HCT116 (cell line): ENCODE data around the gene TUNAR. TPM values are rescaled to one million over a fixed set of nuclear protein-coding genes. Genes with fewer than 3 reads are reported as not detected.

Source experiments
- ATAC-seq: fragments of 200-7000 bp; cut with Tn5 transposase; 2 replicates; pipeline ENCODE4 v1.9.1; 2020; ENCODE audit warnings: mild to moderate bottlenecking, moderate library complexity
- BruUV-seq: library from RNA; stranded (reverse); fragments of 400-500 nt; replicated peaks from 2 replicates; lab custom pipeline; 2021; lab: Mats Ljungman, UMichigan
- CTCF ChIA-PET: fragments of 300-600 bp; sonication (Branson Sonifier 250); formaldehyde crosslinking; loops from one replicate; lab custom pipeline; 2021; ENCODE audit warnings: antibody characterized with exemption; lab: Charles Lee
- POLR2A ChIA-PET: fragments of 300-600, 350-600 bp; sonication (Branson Sonifier 250); formaldehyde crosslinking; loops from one replicate; lab custom pipeline; 2021; ENCODE audit warnings: antibody characterized with exemption; lab: Charles Lee
- RAD21 ChIA-PET, 2 experiments: fragments of 300-600 bp; sonication (Branson Sonifier 250); formaldehyde crosslinking; loops; one replicate each; lab custom pipeline; 2023; ENCODE audit warnings: low total read pairs in 2 of 2; ENCODE audit not compliant: uncharacterized antibody in 2 of 2, unreplicated experiment in 2 of 2, low non-redundant PET in 1 of 2; lab: Charles Lee
- DNase-seq: peaks from one replicate; pipeline ENCODE4 v3.0.0-alpha.2; 2010; ENCODE audit warnings: low read depth, low spot score
- H2AFZ ChIP-seq: fragments of 200-600 bp; shearing (Covaris generic), sonication (generic); 2 replicates; pipeline ENCODE4 v1.6.1; 2017; ENCODE audit warnings: low read depth, mixed run types, mixed read lengths, antibody characterized with exemption, low read length; ENCODE audit not compliant: poor library complexity, severe bottlenecking
- H3K27ac ChIP-seq: 2 replicates; pipeline ENCODE4 v1.5.1; 2012; ENCODE audit warnings: low read depth, low read length
- H3K27me3 ChIP-seq: fragments of 200-600 bp; sonication (generic); 2 replicates; pipeline ENCODE4 v1.6.1; 2016; ENCODE audit warnings: mixed run types, low read length, mixed read lengths; ENCODE audit not compliant: insufficient read depth
- H3K36me3 ChIP-seq, 2 experiments: fragments of 200-500 bp in 1 of 2; fragments of 200-600 bp in 1 of 2; sonication (Bioruptor generic) in 1 of 2; sonication (generic) in 1 of 2; 2 replicates each; pipeline versions ENCODE4 v1.5.1 to v1.6.1; 2014 to 2016; ENCODE audit warnings: low read length in 2 of 2, inconsistent platforms in 1 of 2, mixed read lengths in 1 of 2, mixed run types in 1 of 2; ENCODE audit not compliant: insufficient read depth in 2 of 2, control insufficient read depth in 1 of 2
- H3K4me1 ChIP-seq, 2 experiments: fragments of 200-600 bp in 1 of 2; sonication (generic) in 1 of 2; 2 replicates each; pipeline versions ENCODE4 v1.5.1 to v1.6.1; 2012 to 2017; ENCODE audit warnings: low read length in 2 of 2, inconsistent platforms in 1 of 2, mild to moderate bottlenecking in 1 of 2, mixed read lengths in 1 of 2, mixed run types in 1 of 2, moderate library complexity in 1 of 2; ENCODE audit not compliant: insufficient read depth in 2 of 2, control insufficient read depth in 1 of 2
- H3K4me2 ChIP-seq: fragments of 200-600 bp; sonication (generic); 2 replicates; pipeline ENCODE4 v1.6.1; 2017; ENCODE audit warnings: mixed run types, low read length, mixed read lengths
- H3K4me3 ChIP-seq, 2 experiments: fragments of 200-600 bp in 1 of 2; sonication (generic) in 1 of 2; replicated peaks in 1 of 2; 2 replicates each; pipeline ENCODE4 v1.5.1; 2011 to 2016; ENCODE audit warnings: low read length in 2 of 2, control low read depth in 1 of 2, low read depth in 1 of 2, mild to moderate bottlenecking in 1 of 2, mixed read lengths in 1 of 2, mixed run types in 1 of 2
- H3K79me2 ChIP-seq: fragments of 200-600 bp; sonication (generic); 2 replicates; pipeline ENCODE4 v1.6.1; 2017; ENCODE audit warnings: mild to moderate bottlenecking, mixed run types, low read length, moderate library complexity, mixed read lengths; ENCODE audit not compliant: insufficient read depth
- H3K9ac ChIP-seq: fragments of 200-600 bp; sonication (generic); 2 replicates; pipeline ENCODE4 v1.6.1; 2016; ENCODE audit warnings: low read length, mixed read lengths
- H3K9me2 ChIP-seq: fragments of 200-600 bp; sonication (generic), shearing (Covaris generic); 2 replicates; pipeline ENCODE4 v1.6.1; 2017; ENCODE audit warnings: mixed run types, mild to moderate bottlenecking, moderate library complexity; ENCODE audit not compliant: insufficient read depth
- H3K9me3 ChIP-seq, 2 experiments: fragments of 200-500 bp in 1 of 2; fragments of 200-600 bp in 1 of 2; sonication (Bioruptor generic) in 1 of 2; sonication (generic) in 1 of 2; 2 replicates each; pipeline ENCODE4 v1.6.1; 2014 to 2017; ENCODE audit warnings: low read length in 2 of 2, mixed read lengths in 2 of 2, inconsistent platforms in 1 of 2, low read depth in 1 of 2, mild to moderate bottlenecking in 1 of 2, mixed run types in 1 of 2, moderate library complexity in 1 of 2; ENCODE audit not compliant: control insufficient read depth in 1 of 2, insufficient read depth in 1 of 2
- H4K20me1 ChIP-seq: fragments of 200-600 bp; sonication (generic), shearing (Covaris generic); 2 replicates; pipeline ENCODE4 v1.6.1; 2017; ENCODE audit warnings: mixed run types, mild to moderate bottlenecking, moderate library complexity; ENCODE audit not compliant: insufficient read depth
- CBX3 ChIP-seq: IDR thresholded peaks from 2 replicates; pipeline ENCODE4 v1.6.1; 2012; ENCODE audit warnings: low read depth
- EGR1 ChIP-seq: IDR thresholded peaks from 2 replicates; pipeline ENCODE4 v1.6.1; 2012; ENCODE audit warnings: low read depth
- ELF1 ChIP-seq: IDR thresholded peaks from 2 replicates; pipeline ENCODE4 v1.6.1; 2012; ENCODE audit warnings: low read depth, borderline replicate concordance
- EZH2phosphoT487 ChIP-seq: fragments of 200-600 bp; IDR thresholded peaks from 2 replicates; pipeline ENCODE4 v1.6.1; 2018; ENCODE audit warnings: antibody characterized with exemption, borderline replicate concordance
- FOSL1 ChIP-seq: IDR thresholded peaks from 2 replicates; pipeline ENCODE4 v1.6.1; 2012; ENCODE audit warnings: low read depth
- POLR2AphosphoS5 ChIP-seq: IDR thresholded peaks from 2 replicates; pipeline ENCODE4 v1.6.1; 2011; ENCODE audit warnings: mild to moderate bottlenecking, low read depth, low read length, moderate library complexity
- SP1 ChIP-seq: IDR thresholded peaks from 2 replicates; pipeline ENCODE4 v1.6.1; 2012; ENCODE audit warnings: low read depth
- SRF ChIP-seq: IDR thresholded peaks from 2 replicates; pipeline ENCODE4 v1.6.1; 2012; ENCODE audit warnings: low read depth
- YY1 ChIP-seq: IDR thresholded peaks from 2 replicates; pipeline ENCODE4 v1.6.1; 2011; ENCODE audit warnings: low read length, low read depth, moderate library complexity, mild to moderate bottlenecking; ENCODE audit not compliant: insufficient replicate concordance; ENCODE audit errors: extremely low read depth
- ZFX ChIP-seq: fragments of 450-650 bp; IDR thresholded peaks from 2 replicates; pipeline ENCODE4 v1.6.1; 2017
- ZNF274 ChIP-seq: fragments of 200-500 bp; sonication (Bioruptor generic); IDR thresholded peaks from 2 replicates; pipeline ENCODE4 v1.6.1; 2014; ENCODE audit warnings: mild to moderate bottlenecking, low read depth, low read length, inconsistent platforms
- intact Hi-C: fragments of 100-400 bp; cut with micrococcal nuclease; formaldehyde crosslinking; loops from 2 replicates; pipeline ENCODE4 v1.10.0; 2022
- total RNA-seq: library from RNA; stranded (reverse); gene quantifications from one replicate; pipeline ENCODE4 v1.2.1, GENCODE V29; 2021; ENCODE audit not compliant: unreplicated experiment
- TF ChIP-seq, protein P1 (sequence below): IDR thresholded peaks from 2 replicates; pipeline ENCODE4 v1.6.1; 2012; ENCODE audit warnings: low read depth
- TF ChIP-seq, protein P2 (sequence below): IDR thresholded peaks from 2 replicates; pipeline ENCODE4 v1.6.1; 2012
- TF ChIP-seq, protein P3 (sequence below): IDR thresholded peaks from 2 replicates; pipeline ENCODE4 v1.6.1; 2012
- TF ChIP-seq, protein P4 (sequence below), 3 experiments: fragments of 200-600 bp in 1 of 3; sonication (generic) in 1 of 3; IDR thresholded peaks in 2 of 3; conservative IDR thresholded peaks in 1 of 3; 2 replicates each; pipeline ENCODE4 v1.5.1; 2012 to 2017; ENCODE audit warnings: low read depth in 2 of 3, low read length in 2 of 3, antibody characterized with exemption in 1 of 3, borderline replicate concordance in 1 of 3, control low read depth in 1 of 3, mild to moderate bottlenecking in 1 of 3, mixed read lengths in 1 of 3, mixed run types in 1 of 3, moderate library complexity in 1 of 3; ENCODE audit not compliant: insufficient read depth in 1 of 3

The TUNAR gene
- total RNA-seq, 1 experiment from 2014 or later: not detected

DNA sequence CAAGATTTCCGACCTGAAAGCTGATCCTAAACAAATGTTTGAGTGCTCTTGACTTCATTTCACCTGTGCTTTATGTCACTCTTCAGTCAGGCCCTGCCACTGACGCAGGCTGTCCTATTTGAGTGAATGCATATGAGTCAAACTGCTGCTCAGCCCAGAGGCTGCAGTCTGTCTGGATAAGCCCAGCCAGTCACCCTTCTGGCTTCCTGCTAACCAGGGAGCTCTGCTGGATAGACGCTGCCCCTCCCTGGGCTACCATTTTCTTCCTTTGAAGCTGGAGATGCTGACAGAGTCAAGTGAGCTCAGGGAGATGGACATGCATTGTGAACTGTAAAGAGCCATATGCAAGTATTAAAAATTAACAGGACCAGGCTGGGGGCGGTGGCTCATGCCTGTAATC, 5.1 kb upstream of the TUNAR start:
- Histone ChIP-seq H3K4me2 (no peak overlapping the region), H3K79me2 (no peaks in the 10 kb centered on the region), H3K27me3 (peaks cover 51% of the 10 kb centered on the region), H4K20me1 (no peaks in the 10 kb centered on the region), H3K9me3 (no peaks in the 10 kb centered on the region), H3K36me3 (no peaks in the 10 kb centered on the region), H3K27ac (no peak overlapping the region), H3K4me1 (no peaks in the 10 kb centered on the region), H3K4me3 (no peak overlapping the region), H3K9me2 (no peaks in the 10 kb centered on the region), H2AFZ (no peak overlapping the region), H3K9ac (no peak overlapping the region)
- DNase-seq (no peak), ATAC-seq (no peak)
- no TSS peak for BruUV-seq
- intact Hi-C loops: no loop called here
- ChIA-PET CTCF (no interaction called here), POLR2A (no interaction called here), RAD21 (no interaction called here)
- TF ChIP-seq, protein P1, sequence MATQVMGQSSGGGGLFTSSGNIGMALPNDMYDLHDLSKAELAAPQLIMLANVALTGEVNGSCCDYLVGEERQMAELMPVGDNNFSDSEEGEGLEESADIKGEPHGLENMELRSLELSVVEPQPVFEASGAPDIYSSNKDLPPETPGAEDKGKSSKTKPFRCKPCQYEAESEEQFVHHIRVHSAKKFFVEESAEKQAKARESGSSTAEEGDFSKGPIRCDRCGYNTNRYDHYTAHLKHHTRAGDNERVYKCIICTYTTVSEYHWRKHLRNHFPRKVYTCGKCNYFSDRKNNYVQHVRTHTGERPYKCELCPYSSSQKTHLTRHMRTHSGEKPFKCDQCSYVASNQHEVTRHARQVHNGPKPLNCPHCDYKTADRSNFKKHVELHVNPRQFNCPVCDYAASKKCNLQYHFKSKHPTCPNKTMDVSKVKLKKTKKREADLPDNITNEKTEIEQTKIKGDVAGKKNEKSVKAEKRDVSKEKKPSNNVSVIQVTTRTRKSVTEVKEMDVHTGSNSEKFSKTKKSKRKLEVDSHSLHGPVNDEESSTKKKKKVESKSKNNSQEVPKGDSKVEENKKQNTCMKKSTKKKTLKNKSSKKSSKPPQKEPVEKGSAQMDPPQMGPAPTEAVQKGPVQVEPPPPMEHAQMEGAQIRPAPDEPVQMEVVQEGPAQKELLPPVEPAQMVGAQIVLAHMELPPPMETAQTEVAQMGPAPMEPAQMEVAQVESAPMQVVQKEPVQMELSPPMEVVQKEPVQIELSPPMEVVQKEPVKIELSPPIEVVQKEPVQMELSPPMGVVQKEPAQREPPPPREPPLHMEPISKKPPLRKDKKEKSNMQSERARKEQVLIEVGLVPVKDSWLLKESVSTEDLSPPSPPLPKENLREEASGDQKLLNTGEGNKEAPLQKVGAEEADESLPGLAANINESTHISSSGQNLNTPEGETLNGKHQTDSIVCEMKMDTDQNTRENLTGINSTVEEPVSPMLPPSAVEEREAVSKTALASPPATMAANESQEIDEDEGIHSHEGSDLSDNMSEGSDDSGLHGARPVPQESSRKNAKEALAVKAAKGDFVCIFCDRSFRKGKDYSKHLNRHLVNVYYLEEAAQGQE: no peak
- TF ChIP-seq YY1 (no peak), ELF1 (no peak), CBX3 (no peak), EGR1 (no peak), SP1 (no peak), ZNF274 (no peak), FOSL1 (no peak), ZFX (no peak), SRF (no peak), EZH2phosphoT487 (no peak), POLR2AphosphoS5 (no peak)
- TF ChIP-seq, protein P2, sequence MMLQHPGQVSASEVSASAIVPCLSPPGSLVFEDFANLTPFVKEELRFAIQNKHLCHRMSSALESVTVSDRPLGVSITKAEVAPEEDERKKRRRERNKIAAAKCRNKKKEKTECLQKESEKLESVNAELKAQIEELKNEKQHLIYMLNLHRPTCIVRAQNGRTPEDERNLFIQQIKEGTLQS: no peak
- TF ChIP-seq, protein P3, sequence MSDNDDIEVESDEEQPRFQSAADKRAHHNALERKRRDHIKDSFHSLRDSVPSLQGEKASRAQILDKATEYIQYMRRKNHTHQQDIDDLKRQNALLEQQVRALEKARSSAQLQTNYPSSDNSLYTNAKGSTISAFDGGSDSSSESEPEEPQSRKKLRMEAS: no peak
- TF ChIP-seq, protein P4, sequence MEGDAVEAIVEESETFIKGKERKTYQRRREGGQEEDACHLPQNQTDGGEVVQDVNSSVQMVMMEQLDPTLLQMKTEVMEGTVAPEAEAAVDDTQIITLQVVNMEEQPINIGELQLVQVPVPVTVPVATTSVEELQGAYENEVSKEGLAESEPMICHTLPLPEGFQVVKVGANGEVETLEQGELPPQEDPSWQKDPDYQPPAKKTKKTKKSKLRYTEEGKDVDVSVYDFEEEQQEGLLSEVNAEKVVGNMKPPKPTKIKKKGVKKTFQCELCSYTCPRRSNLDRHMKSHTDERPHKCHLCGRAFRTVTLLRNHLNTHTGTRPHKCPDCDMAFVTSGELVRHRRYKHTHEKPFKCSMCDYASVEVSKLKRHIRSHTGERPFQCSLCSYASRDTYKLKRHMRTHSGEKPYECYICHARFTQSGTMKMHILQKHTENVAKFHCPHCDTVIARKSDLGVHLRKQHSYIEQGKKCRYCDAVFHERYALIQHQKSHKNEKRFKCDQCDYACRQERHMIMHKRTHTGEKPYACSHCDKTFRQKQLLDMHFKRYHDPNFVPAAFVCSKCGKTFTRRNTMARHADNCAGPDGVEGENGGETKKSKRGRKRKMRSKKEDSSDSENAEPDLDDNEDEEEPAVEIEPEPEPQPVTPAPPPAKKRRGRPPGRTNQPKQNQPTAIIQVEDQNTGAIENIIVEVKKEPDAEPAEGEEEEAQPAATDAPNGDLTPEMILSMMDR (IDR thresholded peaks at IDR 0.05 in 2 of 3, conservative IDR thresholded peaks at IDR 0.05 in 1 of 3; ENCODE audit: borderline replicate concordance in 1 of 3, insufficient read depth in 1 of 3, low read depth in 2 of 3, low read length in 2 of 3): no peak
